CD8-positive, alpha-beta memory T cell (primary cell): ENCODE data around the gene KRT5. TPM values are rescaled to one million over a fixed set of nuclear protein-coding genes. Genes with fewer than 3 reads are reported as not detected.

Experiments used
- CTCF ChIA-PET: fragments of 350-600 bp; sonication (Branson Sonifier 250); formaldehyde crosslinking; loops from one replicate; lab custom pipeline; 2021; ENCODE audit warnings: antibody characterized with exemption; lab: Charles Lee
- POLR2A ChIA-PET: fragments of 350-600 bp; sonication (Branson Sonifier 250); formaldehyde crosslinking; loops from one replicate; lab custom pipeline; 2021; ENCODE audit warnings: antibody characterized with exemption; lab: Charles Lee
- DNase-seq, 5 donors: peaks; one replicate each; pipeline versions ENCODE4 v3.0.0 to v3.0.0-alpha.2; 2020 to 2022; ENCODE audit warnings: mixed read lengths in 1 of 5
- H3K27ac ChIP-seq: one replicate; pipeline ENCODE4 v1.7.0; 2013; ENCODE audit warnings: low read depth, mild to moderate bottlenecking, low read length, moderate library complexity
- H3K27me3 ChIP-seq: 2 replicates; pipeline ENCODE4 v1.7.0; 2013; ENCODE audit warnings: low read length, mild to moderate bottlenecking; ENCODE audit not compliant: insufficient read depth, poor library complexity, severe bottlenecking
- H3K36me3 ChIP-seq: 2 replicates; pipeline ENCODE4 v1.7.0; 2013; ENCODE audit warnings: mild to moderate bottlenecking, low read length, moderate library complexity; ENCODE audit not compliant: insufficient read depth
- H3K4me1 ChIP-seq: 2 replicates; pipeline ENCODE4 v1.7.0; 2013; ENCODE audit warnings: mild to moderate bottlenecking, low read length, moderate library complexity; ENCODE audit not compliant: insufficient read depth
- H3K4me3 ChIP-seq: 2 replicates; pipeline ENCODE4 v1.7.0; 2013; ENCODE audit warnings: mild to moderate bottlenecking, low read length
- H3K9me3 ChIP-seq: 2 replicates; pipeline ENCODE4 v1.7.0; 2013; ENCODE audit warnings: mild to moderate bottlenecking, low read length
- H3K27ac Mint-ChIP-seq, 8 donors: one replicate each; pipeline ENCODE4 v1.8.0; 2020 to 2021; ENCODE audit warnings: mixed read lengths in 8 of 8, mild to moderate bottlenecking in 6 of 8, inconsistent platforms in 3 of 8, moderate library complexity in 3 of 8
- H3K27me3 Mint-ChIP-seq, 2 donors: one replicate each; pipeline ENCODE4 v1.8.0; 2020 to 2021; ENCODE audit warnings: mixed read lengths in 2 of 2, mild to moderate bottlenecking in 1 of 2, moderate library complexity in 1 of 2
- H3K36me3 Mint-ChIP-seq, 3 donors: one replicate each; pipeline ENCODE4 v1.8.0; 2020 to 2021; ENCODE audit warnings: mixed read lengths in 3 of 3, inconsistent platforms in 1 of 3, mild to moderate bottlenecking in 1 of 3
- H3K4me1 Mint-ChIP-seq, 3 donors: one replicate each; pipeline ENCODE4 v1.8.0; 2020 to 2021; ENCODE audit warnings: mixed read lengths in 3 of 3, inconsistent platforms in 1 of 3, mild to moderate bottlenecking in 1 of 3
- H3K4me3 Mint-ChIP-seq, 7 donors: one replicate each; pipeline ENCODE4 v1.8.0; 2020 to 2021; ENCODE audit warnings: mixed read lengths in 7 of 7, mild to moderate bottlenecking in 6 of 7, moderate library complexity in 4 of 7, inconsistent platforms in 2 of 7
- H3K9me3 Mint-ChIP-seq, 5 donors: one replicate each; pipeline ENCODE4 v1.8.0; 2020 to 2022; ENCODE audit warnings: mixed read lengths in 5 of 5, mild to moderate bottlenecking in 3 of 5, moderate library complexity in 2 of 5, inconsistent platforms in 1 of 5
- polyA plus RNA-seq: library from polyadenylated mRNA; unstranded; fragments of 300-500 nt; fragmentation: Illumina TruSeq; gene quantifications from one replicate; pipeline ENCODE4 v1.2.3, GENCODE V29; 2021
- total RNA-seq, 2 experiments: library from RNA; stranded (reverse); gene quantifications; one replicate each; pipeline ENCODE4 v1.2.3, GENCODE V29; 2021

The KRT5 gene
- total and polyA plus RNA-seq, 3 experiments from 2014 or later: not detected

DNA sequence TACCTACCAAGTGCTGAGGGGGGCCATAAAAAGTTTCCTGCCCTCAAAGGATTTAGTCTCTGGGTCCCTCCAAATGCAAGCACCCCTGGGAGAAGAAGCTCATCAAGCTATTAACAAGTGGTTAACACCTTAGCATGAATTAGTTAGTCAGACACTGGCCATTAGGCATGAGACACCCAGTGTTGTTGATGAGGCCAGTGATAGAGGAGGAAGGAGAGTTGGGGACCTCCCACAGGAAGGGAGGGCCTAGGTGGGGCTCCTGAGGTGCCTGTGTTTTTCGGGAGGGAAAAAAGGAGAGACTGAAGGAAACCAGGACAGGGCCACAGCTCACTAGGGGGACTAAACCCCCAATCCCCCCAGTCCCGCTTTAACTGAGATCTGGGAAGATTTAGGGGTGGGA lies 37.3 kb upstream of the KRT5 start:
- Mint-ChIP-seq H3K9me3 (no peaks in the 10 kb centered on the region), H3K36me3 (no peaks in the 10 kb centered on the region), H3K4me3 (peak overlapping the region in 5 of 7 donors; percentile 6 to 74 (median 41)), H3K27ac (peak overlapping the region in 6 of 8 donors; percentile 45 to 97 (median 67)), H3K4me1 (peaks cover 49 to 75% (median 68%) of the 10 kb centered on the region in 3 donors), H3K27me3 (peaks cover 3 to 6% of the 10 kb centered on the region in 2 donors)
- H3K27me3 ChIP-seq: no peaks in the 10 kb centered on the region
- H3K36me3 ChIP-seq: no peaks in the 10 kb centered on the region
- POLR2A ChIA-PET: no interaction called here
- no peaks in the 10 kb centered on the region for H3K9me3 ChIP-seq
- H3K4me3 ChIP-seq: no peak overlapping the region
- no peak for DNase-seq
- H3K27ac ChIP-seq: no peak overlapping the region
- H3K4me1 ChIP-seq: peaks cover 36% of the 10 kb centered on the region
- CTCF ChIA-PET: no interaction called here

- no peak overlapping the region for H3K4me3 ChIP-seq
- Mint-ChIP-seq H3K4me1 (peaks cover 45 to 66% (median 63%) of the 10 kb centered on the region in 3 donors), H3K27me3 (peaks cover 2 to 7% of the 10 kb centered on the region in 2 donors), H3K27ac (peak overlapping the region in 7 of 8 donors; percentile 16 to 86 (median 68)), H3K36me3 (no peaks in the 10 kb centered on the region), H3K4me3 (peak overlapping the region in 3 of 7 donors; percentile 20 to 67 (median 43)), H3K9me3 (no peaks in the 10 kb centered on the region)
- CTCF ChIA-PET: no interaction called here
- no peaks in the 10 kb centered on the region for H3K27me3 ChIP-seq
- peaks cover 33% of the 10 kb centered on the region for H3K4me1 ChIP-seq
- peak in 2 of 5 donors; percentile 15 to 56 for DNase-seq
- POLR2A ChIA-PET: interaction anchor here (1.2 kb wide), 1 partner anchor 11 kb away, joined by 4 read pairs; no protein-coding TSS in a partner anchor
- H3K27ac ChIP-seq: no peak overlapping the region
- H3K9me3 ChIP-seq: no peaks in the 10 kb centered on the region
- H3K36me3 ChIP-seq: no peaks in the 10 kb centered on the region
Measured at GRCh38 chr12:52555577-52555976, 35.4 kb upstream of the KRT5 start.

DNA sequence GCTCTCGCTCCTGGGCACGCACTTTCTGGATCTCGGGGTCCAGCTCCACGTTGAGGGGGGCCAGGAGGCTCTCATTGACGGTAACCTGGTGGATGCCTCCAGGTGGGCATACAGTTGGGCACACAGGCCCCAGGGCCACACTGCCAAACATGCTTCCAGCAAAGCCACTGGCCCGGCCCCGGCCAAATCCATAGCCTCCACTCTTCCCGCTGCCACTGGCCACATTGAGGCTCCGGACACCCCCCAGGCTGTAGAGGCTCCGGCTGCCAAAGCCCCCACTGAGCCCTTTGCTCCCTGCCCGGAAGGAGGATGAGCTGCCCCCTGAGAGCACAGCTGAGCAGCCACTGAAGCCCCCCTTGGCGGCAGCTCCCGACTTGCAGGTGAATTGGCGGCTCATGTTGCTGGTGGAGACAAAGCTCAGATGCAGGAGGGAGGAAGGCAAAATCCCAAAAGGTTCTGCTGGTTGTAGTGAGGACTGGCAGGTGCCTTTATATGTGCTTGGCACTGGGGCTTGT lies 32.5 kb upstream of the KRT5 start, which contains the start of gene KRT71:
TSS of gene KRT71 (minus strand) at position 465 of the 515 bp plus-strand sequence. CDS start at position 397, 68 bp downstream.
- Mint-ChIP-seq H3K4me1 (peaks cover 22 to 45% (median 40%) of the 10 kb centered on the region in 3 donors), H3K27ac (peak within 1 kb of the TSS in 3 of 8 donors; percentile 7 to 80 (median 66)), H3K36me3 (no peaks in the 10 kb centered on the region), H3K4me3 (no peak within 1 kb of the TSS), H3K9me3 (no peaks in the 10 kb centered on the region), H3K27me3 (peaks cover 4 to 12% of the 10 kb centered on the region in 2 donors)
- Histone ChIP-seq H3K36me3 (no peaks in the 10 kb centered on the region), H3K27me3 (no peaks in the 10 kb centered on the region), H3K27ac (no peak within 1 kb of the TSS), H3K4me1 (peaks cover 17% of the 10 kb centered on the region), H3K4me3 (no peak within 1 kb of the TSS), H3K9me3 (no peaks in the 10 kb centered on the region)
- CTCF ChIA-PET: interaction anchor here (0.5 kb wide), 1 partner anchor 10 kb away, joined by 3 read pairs; no protein-coding TSS in a partner anchor
- POLR2A ChIA-PET: no interaction called here
- DNase-seq: no peak

GRCh38 chr12:52552055-52552454 lies 31.9 kb upstream of the KRT5 start:
- DNase-seq: no peak
- ChIA-PET POLR2A (no interaction called here), CTCF (no interaction called here)
- Histone ChIP-seq H3K9me3 (no peaks in the 10 kb centered on the region), H3K27ac (no peak overlapping the region), H3K4me1 (peaks cover 17% of the 10 kb centered on the region), H3K4me3 (no peak overlapping the region), H3K27me3 (no peaks in the 10 kb centered on the region), H3K36me3 (no peaks in the 10 kb centered on the region)
- Mint-ChIP-seq H3K36me3 (no peaks in the 10 kb centered on the region), H3K27me3 (peaks cover 4 to 12% of the 10 kb centered on the region in 2 donors), H3K9me3 (no peaks in the 10 kb centered on the region), H3K4me3 (no peak overlapping the region), H3K27ac (no peak overlapping the region), H3K4me1 (peaks cover 16 to 44% (median 38%) of the 10 kb centered on the region in 3 donors)

DNA sequence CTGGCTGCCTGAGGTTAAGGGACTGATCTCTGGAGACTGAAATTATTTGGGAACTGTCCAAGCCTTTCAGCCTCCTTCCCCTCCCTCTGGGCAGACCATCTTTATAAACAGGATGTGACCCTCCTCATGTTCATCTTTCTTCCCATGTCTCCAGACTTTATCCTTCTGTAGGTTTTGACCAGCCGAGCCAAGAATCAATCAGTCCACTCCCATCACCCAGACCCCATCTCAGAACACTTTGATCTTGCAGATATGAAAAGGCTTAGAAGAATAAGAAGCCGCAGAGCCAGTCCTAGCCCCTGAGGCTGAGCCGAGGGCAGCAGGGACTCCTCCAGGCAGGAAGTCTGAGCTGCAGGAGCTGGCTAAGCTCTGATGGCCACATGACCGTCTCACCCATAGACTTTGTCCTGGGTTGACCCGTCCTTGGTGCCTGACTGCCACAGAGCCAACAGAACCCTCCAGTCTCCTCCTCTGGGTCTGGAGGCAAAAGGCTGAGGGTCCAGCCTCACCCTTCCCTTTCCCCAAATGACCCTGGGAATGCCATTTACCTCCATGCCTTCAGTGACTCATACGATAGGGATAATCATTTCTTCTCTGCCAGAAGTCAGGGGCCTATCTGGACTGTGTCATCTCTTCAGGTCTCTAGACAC lies 31.1 kb upstream of the KRT5 start:
- POLR2A ChIA-PET: no interaction called here
- H3K27ac Mint-ChIP-seq: peak overlapping the region in 1 of 8 donors; percentile 13
- peaks cover 4 to 17% of the 10 kb centered on the region in 2 donors for H3K27me3 Mint-ChIP-seq

DNA sequence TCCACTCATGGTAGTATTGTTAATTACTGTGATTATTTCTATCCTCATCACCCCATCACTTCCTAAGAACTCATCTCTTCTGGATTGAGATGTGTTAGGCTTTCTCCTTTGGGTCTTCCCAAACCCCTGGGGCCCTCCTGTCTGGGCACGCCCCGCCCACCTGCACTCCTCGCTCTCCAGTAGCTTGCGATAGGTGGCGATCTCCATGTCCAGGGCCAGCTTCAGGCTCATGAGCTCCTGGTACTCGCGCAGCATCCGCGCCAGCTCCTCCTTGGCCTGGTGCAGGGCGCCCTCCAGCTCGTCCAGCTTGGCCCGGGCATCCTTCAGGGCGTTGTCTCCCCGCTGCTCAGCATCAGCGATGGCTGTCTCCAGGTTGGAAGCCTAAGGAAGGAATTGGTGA lies 25.9 kb upstream of the KRT5 start:
- Mint-ChIP-seq H3K27ac (no peak overlapping the region), H3K9me3 (no peaks in the 10 kb centered on the region), H3K27me3 (peaks cover 7 to 20% of the 10 kb centered on the region in 2 donors), H3K4me1 (peaks cover 0 to 17% (median 4%) of the 10 kb centered on the region in 3 donors), H3K36me3 (no peaks in the 10 kb centered on the region), H3K4me3 (no peak overlapping the region)
- Histone ChIP-seq H3K9me3 (no peaks in the 10 kb centered on the region), H3K4me3 (no peak overlapping the region), H3K4me1 (no peaks in the 10 kb centered on the region), H3K27ac (no peak overlapping the region), H3K27me3 (no peaks in the 10 kb centered on the region), H3K36me3 (no peaks in the 10 kb centered on the region)
- DNase-seq: no peak
- CTCF ChIA-PET: no interaction called here
- POLR2A ChIA-PET: no interaction called here

More for the DNA sequence above, 31.1 kb upstream of the KRT5 start:
- H3K36me3 ChIP-seq: no peaks in the 10 kb centered on the region
- H3K27me3 ChIP-seq: no peaks in the 10 kb centered on the region
- H3K4me1 ChIP-seq: peaks cover 13% of the 10 kb centered on the region
- Mint-ChIP-seq H3K36me3 (no peaks in the 10 kb centered on the region), H3K4me3 (no peak overlapping the region), H3K9me3 (no peaks in the 10 kb centered on the region), H3K4me1 (peaks cover 14 to 43% (median 32%) of the 10 kb centered on the region in 3 donors)
- H3K9me3 ChIP-seq: no peaks in the 10 kb centered on the region
- H3K4me3 ChIP-seq: no peak overlapping the region
- CTCF ChIA-PET: no interaction called here
- DNase-seq: no peak
- no peak overlapping the region for H3K27ac ChIP-seq

- CTCF ChIA-PET: interaction anchor here (1.2 kb wide), 1 partner anchor 10 kb away, joined by 3 read pairs; no protein-coding TSS in a partner anchor
- no peaks in the 10 kb centered on the region for H3K4me1 ChIP-seq
Measured at GRCh38 chr12:52543985-52544883, 24.0 kb upstream of the KRT5 start.

More at GRCh38 chr12:52543985-52544883, 24.0 kb upstream of the KRT5 start:
- Histone ChIP-seq H3K4me3 (no peak overlapping the region), H3K9me3 (no peaks in the 10 kb centered on the region), H3K27ac (no peak overlapping the region), H3K27me3 (no peaks in the 10 kb centered on the region), H3K36me3 (no peaks in the 10 kb centered on the region)
- Mint-ChIP-seq H3K36me3 (no peaks in the 10 kb centered on the region), H3K4me3 (no peak overlapping the region), H3K27me3 (peaks cover 3 to 14% of the 10 kb centered on the region in 2 donors), H3K27ac (peak overlapping the region in 1 of 8 donors; percentile 86), H3K4me1 (peaks cover 0 to 16% (median 4%) of the 10 kb centered on the region in 3 donors), H3K9me3 (no peaks in the 10 kb centered on the region)
- POLR2A ChIA-PET: no interaction called here
- no peak for DNase-seq
